Keratinocyte (primary cell): ENCODE data around the gene TEDC2. TPM values are rescaled to one million over a fixed set of nuclear protein-coding genes. Genes with fewer than 3 reads are reported as not detected.

Experiments
- DNase-seq: peaks from one replicate; pipeline ENCODE4 v3.0.0-alpha.2; 2011; ENCODE audit warnings: low read depth, missing footprints, low spot score
- FAIRE-seq: peaks from 2 replicates; lab custom pipeline; 2011; peaks lifted over from hg19 to GRCh38; lab: Jason Lieb, UNC
- H2AFZ ChIP-seq: 2 replicates; pipeline ENCODE4 v1.6.0; 2012; ENCODE audit warnings: low read length, control low read depth, inconsistent platforms; ENCODE audit not compliant: control insufficient read depth
- H3K27ac ChIP-seq: 2 replicates; pipeline ENCODE4 v1.5.1; 2011; ENCODE audit warnings: low read length; ENCODE audit not compliant: control insufficient read depth, insufficient read depth
- H3K27me3 ChIP-seq: 3 replicates; pipeline ENCODE4 v1.6.0; 2011; ENCODE audit warnings: low read length; ENCODE audit not compliant: control insufficient read depth, insufficient read depth; ENCODE audit errors: extremely low read depth
- H3K36me3 ChIP-seq, 2 experiments: 2 replicates in 1 of 2; 3 replicates in 1 of 2; pipeline ENCODE4 v1.5.1; 2011; ENCODE audit warnings: low read length in 2 of 2, mild to moderate bottlenecking in 1 of 2; ENCODE audit not compliant: control insufficient read depth in 2 of 2, insufficient read depth in 2 of 2; ENCODE audit errors: extremely low read depth in 1 of 2
- H3K4me1 ChIP-seq: 3 replicates; pipeline ENCODE4 v1.5.1; 2011; ENCODE audit warnings: low read length; ENCODE audit not compliant: control insufficient read depth, insufficient read depth; ENCODE audit errors: extremely low read depth
- H3K4me2 ChIP-seq: 3 replicates; pipeline ENCODE4 v1.6.0; 2011; ENCODE audit warnings: low read depth, low read length; ENCODE audit not compliant: control insufficient read depth, insufficient read depth; ENCODE audit errors: extremely low read depth
- H3K4me3 ChIP-seq, 3 experiments: fragments of 200-600 bp in 1 of 3; sonication (generic) in 1 of 3; 2 replicates in 2 of 3; 3 replicates in 1 of 3; pipeline ENCODE4 v1.5.1; 2011 to 2016; ENCODE audit warnings: low read length in 3 of 3, mild to moderate bottlenecking in 3 of 3, control low read depth in 2 of 3, inconsistent platforms in 1 of 3, low read depth in 1 of 3, mixed read lengths in 1 of 3, mixed run types in 1 of 3, moderate library complexity in 1 of 3; ENCODE audit not compliant: control insufficient read depth in 2 of 3, insufficient read depth in 2 of 3; ENCODE audit errors: extremely low read depth in 1 of 3
- H3K79me2 ChIP-seq: 2 replicates; pipeline ENCODE4 v1.6.0; 2012; ENCODE audit warnings: low read length; ENCODE audit not compliant: control insufficient read depth, insufficient read depth
- H3K9ac ChIP-seq: 3 replicates; pipeline ENCODE4 v1.6.0; 2011; ENCODE audit warnings: low read length; ENCODE audit not compliant: control insufficient read depth, insufficient read depth; ENCODE audit errors: extremely low read depth
- H3K9me1 ChIP-seq: 3 replicates; pipeline ENCODE4 v1.6.0; 2011; ENCODE audit warnings: low read length; ENCODE audit not compliant: control insufficient read depth, insufficient read depth; ENCODE audit errors: extremely low read depth
- H3K9me3 ChIP-seq: 2 replicates; pipeline ENCODE4 v1.5.1; 2012; ENCODE audit warnings: low read depth, low read length; ENCODE audit not compliant: control insufficient read depth
- H4K20me1 ChIP-seq: 3 replicates; pipeline ENCODE4 v1.6.0; 2011; ENCODE audit warnings: low read length; ENCODE audit not compliant: control insufficient read depth, insufficient read depth; ENCODE audit errors: extremely low read depth
- CTCF ChIP-seq, 3 experiments: IDR thresholded peaks in 1 of 3; conservative IDR thresholded peaks in 1 of 3; optimal IDR thresholded peaks in 1 of 3; 2 replicates in 2 of 3; 3 replicates in 1 of 3; pipeline versions ENCODE3 to v1.5.1; 2011; ENCODE audit warnings: low read length in 3 of 3, mild to moderate bottlenecking in 3 of 3, moderate library complexity in 2 of 3, control low read depth in 1 of 3, inconsistent platforms in 1 of 3; ENCODE audit not compliant: insufficient read depth in 2 of 3; ENCODE audit errors: extremely low read depth in 1 of 3
- EZH2 ChIP-seq: IDR thresholded peaks from one replicate; pipeline ENCODE4 v1.6.1; 2012; ENCODE audit warnings: inconsistent platforms, mild to moderate bottlenecking, low read length, moderate library complexity
- dilution Hi-C: fragments of 300-500 bp; cut with MboI; formaldehyde crosslinking; loops from one replicate; pipeline ENCODE4 v1.7.0; 2020; ENCODE audit warnings: low sequenced_read_pairs; ENCODE audit not compliant: extremely low pct_ligation_motif_present
- polyA plus RNA-seq, 5 experiments: library from polyadenylated mRNA; depleted of rRNA in 3 of 5; stranded (reverse) in 3 of 5; stranded (forward) in 1 of 5; unstranded in 1 of 5; fragments of >200 nt; gene quantifications; 1 replicate in 1 of 5; 2 replicates in 3 of 5; 3 replicates in 1 of 5; pipeline versions ENCODE4 v1.2.1 to v1.2.3, GENCODE V29; 2011 to 2012; ENCODE audit warnings: missing spikeins in 2 of 5, low read depth in 1 of 5, low replicate concordance in 1 of 5

Gene TEDC2
- polyA plus RNA-seq, 1 donor (not counting 4 experiments of a cell fraction or from before 2014, with no cell fraction given), result 2.7 TPM

- Histone ChIP-seq H3K4me2 (no peak overlapping the region), H3K4me3 (no peak overlapping the region)
- FAIRE-seq, result no peak
These were observed 39.9 kb upstream of the TEDC2 start for GRCh38 chr16:2420035-2420434.

GRCh38 chr16:2422123-2422867, 37.6 kb upstream of the TEDC2 start:
- no peaks in the 10 kb centered on the region for H4K20me1 ChIP-seq
- FAIRE-seq (no peak), DNase-seq (no peak)
- H3K4me2 ChIP-seq, result no peak overlapping the region
- H3K9ac ChIP-seq, result no peak overlapping the region
- no peak overlapping the region for H3K4me3 ChIP-seq
- dilution Hi-C loops, result no loop called here
- H2AFZ ChIP-seq, result no peak overlapping the region
- no peaks in the 10 kb centered on the region for H3K4me1 ChIP-seq
- no peaks in the 10 kb centered on the region for H3K36me3 ChIP-seq
- no peak for TF ChIP-seq CTCF (optimal IDR thresholded peaks at IDR 0.05 in 1 of 3, IDR thresholded peaks at IDR 0.05 in 1 of 3, conservative IDR thresholded peaks at IDR 0.05 in 1 of 3; ENCODE audit: extremely low read depth in 1 of 3, insufficient read depth in 2 of 3, low read length in 3 of 3)
- TF ChIP-seq EZH2, result no peak
- no peaks in the 10 kb centered on the region for H3K9me3 ChIP-seq
- no peaks in the 10 kb centered on the region for H3K79me2 ChIP-seq
- no peak overlapping the region for H3K27ac ChIP-seq
- no peaks in the 10 kb centered on the region for H3K9me1 ChIP-seq
- H3K27me3 ChIP-seq, result no peaks in the 10 kb centered on the region

More at GRCh38 chr16:2420035-2420434, 39.9 kb upstream of the TEDC2 start:
- Histone ChIP-seq H3K27me3 (no peaks in the 10 kb centered on the region), H3K9me1 (no peaks in the 10 kb centered on the region), H3K9me3 (no peaks in the 10 kb centered on the region), H3K79me2 (no peaks in the 10 kb centered on the region), H3K36me3 (no peaks in the 10 kb centered on the region), H2AFZ (no peak overlapping the region), H3K4me1 (no peaks in the 10 kb centered on the region), H3K9ac (no peak overlapping the region), H3K27ac (no peak overlapping the region), H4K20me1 (no peaks in the 10 kb centered on the region)
- no peak for TF ChIP-seq EZH2
- no peak for TF ChIP-seq CTCF (optimal IDR thresholded peaks at IDR 0.05 in 1 of 3, IDR thresholded peaks at IDR 0.05 in 1 of 3, conservative IDR thresholded peaks at IDR 0.05 in 1 of 3; ENCODE audit: extremely low read depth in 1 of 3, insufficient read depth in 2 of 3, low read length in 3 of 3)
- DNase-seq, result no peak
- dilution Hi-C loops, result no loop called here
